ENCODE results near the gene PHF24. TPM values are rescaled to one million over a fixed set of nuclear protein-coding genes. Genes with fewer than 3 reads are reported as not detected.
A peak's percentile ranks its signal among the peaks of the same experiment; 100 is the strongest.

Gene PHF24
- total RNA-seq, 4 donors from 2014 or later = 0.67 to 2.1 (median 1.4) TPM

- Histone ChIP-seq H3K4me3 (replicated peaks in 1 of 3) (no peak overlapping the region), H3K36me3 (peaks cover 0 to 12% of the 10 kb centered on the region in 2 donors)
- WGBS, 2 donors = 26 to 41% methylated on average over 4 of the region's 4 CpGs
Observed at GRCh38 chr9:34994260-34994899, 36.3 kb downstream of the PHF24 start.

DNA sequence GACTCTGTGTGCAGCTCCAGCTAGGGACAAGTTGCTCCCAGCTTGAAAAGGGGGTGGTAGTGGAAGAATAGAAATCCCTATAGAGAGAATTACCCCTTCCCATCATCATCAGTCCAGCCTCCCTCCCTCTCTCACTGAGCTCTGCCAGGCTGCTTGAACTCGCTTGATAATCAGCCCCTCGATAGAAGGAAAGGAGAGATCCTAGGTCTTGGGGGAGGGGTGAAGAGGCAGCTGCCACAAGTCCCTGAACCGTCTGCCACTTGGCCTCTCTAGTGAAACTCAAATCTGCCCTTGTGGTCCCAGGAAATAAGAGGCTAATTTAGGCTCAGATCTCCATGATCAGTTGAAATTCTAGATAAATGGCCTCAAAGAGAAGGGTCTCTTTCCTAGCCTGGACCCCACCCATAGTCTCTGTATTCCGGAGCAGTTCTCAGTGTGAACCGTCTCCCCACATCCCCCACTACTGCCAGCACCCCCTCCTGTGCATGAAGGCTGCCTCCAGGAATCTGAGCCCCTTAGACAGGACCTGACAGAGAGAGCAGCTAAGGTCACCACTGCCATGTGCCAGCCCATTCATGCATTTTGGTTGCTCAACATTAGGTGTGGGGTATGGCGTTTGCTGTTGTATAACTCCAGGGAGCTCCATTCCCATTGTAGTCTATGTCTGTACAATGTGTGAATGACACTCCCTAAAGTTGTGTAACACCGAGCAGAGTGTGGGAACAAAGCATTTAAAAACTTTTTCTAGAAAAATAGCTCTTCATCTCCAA, 37.0 kb downstream of the PHF24 start:
- Histone ChIP-seq H3K4me1 (peaks cover 19 to 58% of the 10 kb centered on the region in 2 donors), H3K4me3 (replicated peaks in 1 of 3) (no peak overlapping the region), H3K27ac (peak overlapping the region in 2 of 3 donors; percentile 21 to 76), H3K9me3 (no peaks in the 10 kb centered on the region), H3K27me3 (no peaks in the 10 kb centered on the region), H3K36me3 (peaks cover 0 to 12% of the 10 kb centered on the region in 2 donors)
- intact Hi-C loops (cut with DNase I) = loop anchor here (5.0 kb wide), 1 partner anchor 77 kb away; the partner anchor contains the start of gene VCP
- 63 to 77% methylated on average over 7 of the region's 7 CpGs for WGBS, 2 donors
- no peak for DNase-seq
- TF ChIP-seq POLR2A (IDR thresholded peaks at IDR 0.05) (no peak), CTCF (IDR thresholded peaks at IDR 0.05) (no peak)

More at GRCh38 chr9:34994260-34994899, 36.3 kb downstream of the PHF24 start:
- DNase-seq = peak; percentile 35 to 37
- H3K4me1 ChIP-seq = peaks cover 20 to 58% of the 10 kb centered on the region in 2 donors
- no peaks in the 10 kb centered on the region for H3K27me3 ChIP-seq
- peak overlapping the region; percentile 28 to 76 (median 71) for H3K27ac ChIP-seq
- no peaks in the 10 kb centered on the region for H3K9me3 ChIP-seq
- TF ChIP-seq POLR2A (IDR thresholded peaks at IDR 0.05) (no peak), CTCF (IDR thresholded peaks at IDR 0.05) (peak in 4 of 6 experiments; percentile 11 to 54 (median 47))
- intact Hi-C loops (cut with DNase I) = loop anchor here (5.0 kb wide), 1 partner anchor 78 kb away; the partner anchor contains the start of gene VCP

GRCh38 chr9:34995670-34996060, 37.6 kb downstream of the PHF24 start:
- no peak overlapping the region for H3K27ac ChIP-seq
- TF ChIP-seq POLR2A (IDR thresholded peaks at IDR 0.05) (no peak), CTCF (IDR thresholded peaks at IDR 0.05) (no peak)
- 52 to 56% methylated on average over 3 of the region's 3 CpGs for WGBS, 2 donors
- no peaks in the 10 kb centered on the region for H3K27me3 ChIP-seq
- intact Hi-C loops (cut with DNase I) = no loop called here
- peaks cover 0 to 12% of the 10 kb centered on the region in 2 donors for H3K36me3 ChIP-seq
- no peak overlapping the region for H3K4me3 ChIP-seq (replicated peaks in 1 of 3)
- no peaks in the 10 kb centered on the region for H3K9me3 ChIP-seq
- no peak for DNase-seq
- H3K4me1 ChIP-seq = peaks cover 13 to 52% of the 10 kb centered on the region in 2 donors

GRCh38 chr9:34996181-34996904, 38.3 kb downstream of the PHF24 start:
- peaks cover 0 to 12% of the 10 kb centered on the region in 2 donors for H3K36me3 ChIP-seq
- intact Hi-C loops (cut with DNase I) = no loop called here
- H3K4me1 ChIP-seq = peaks cover 7 to 46% of the 10 kb centered on the region in 2 donors
- DNase-seq = no peak
- no peak overlapping the region for H3K4me3 ChIP-seq (replicated peaks in 1 of 3)
- no peak overlapping the region for H3K27ac ChIP-seq
- TF ChIP-seq CTCF (IDR thresholded peaks at IDR 0.05) (no peak), POLR2A (IDR thresholded peaks at IDR 0.05) (no peak)
- H3K27me3 ChIP-seq = no peaks in the 10 kb centered on the region
- 94 to 97% methylated on average over 22 to 23 of the region's 26 CpGs for WGBS, 2 donors
- H3K9me3 ChIP-seq = no peaks in the 10 kb centered on the region
